ENCODE results near the gene ARHGAP21. TPM values are rescaled to one million over a fixed set of nuclear protein-coding genes. Genes with fewer than 3 reads are reported as not detected.

The ARHGAP21 gene
- total RNA-seq, 1 experiment from 2014 or later, result 29.5 TPM

DNA sequence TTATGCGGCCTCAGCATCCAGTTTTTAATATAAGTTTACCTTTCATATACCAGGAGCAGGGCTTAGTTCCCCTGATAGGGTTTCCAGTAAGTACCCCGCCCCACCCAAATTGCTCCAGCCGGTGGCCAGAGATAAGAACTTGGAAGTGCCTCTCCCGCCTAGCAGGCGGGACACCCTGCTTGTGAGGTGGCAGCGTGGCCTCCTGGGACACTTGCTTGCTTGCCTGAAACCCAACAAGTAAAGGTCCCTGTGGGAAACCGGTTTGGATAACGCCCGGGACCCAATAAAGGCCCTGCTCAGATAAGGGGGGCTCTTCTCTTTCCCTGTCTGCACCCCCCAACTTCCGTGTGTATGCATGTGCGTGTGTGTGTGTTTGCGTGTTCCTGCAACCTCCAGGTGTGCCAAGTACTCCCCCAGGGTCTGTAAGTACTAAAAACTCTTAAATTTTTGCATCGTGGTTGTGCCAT, 154.3 kb downstream of the ARHGAP21 start:
- in situ Hi-C loops (cut with HindIII; ENCODE audit: low pct_unique_long_range_greater_than_20kb, low sequenced_read_pairs), result no loop called here
- DNase-seq (ENCODE audit: low read depth), result no peak

GRCh38 chr10:24568042-24568441, 155.6 kb downstream of the ARHGAP21 start:
- no peak for DNase-seq (ENCODE audit: low read depth)
- in situ Hi-C loops (cut with HindIII; ENCODE audit: low pct_unique_long_range_greater_than_20kb, low sequenced_read_pairs), result no loop called here

DNA sequence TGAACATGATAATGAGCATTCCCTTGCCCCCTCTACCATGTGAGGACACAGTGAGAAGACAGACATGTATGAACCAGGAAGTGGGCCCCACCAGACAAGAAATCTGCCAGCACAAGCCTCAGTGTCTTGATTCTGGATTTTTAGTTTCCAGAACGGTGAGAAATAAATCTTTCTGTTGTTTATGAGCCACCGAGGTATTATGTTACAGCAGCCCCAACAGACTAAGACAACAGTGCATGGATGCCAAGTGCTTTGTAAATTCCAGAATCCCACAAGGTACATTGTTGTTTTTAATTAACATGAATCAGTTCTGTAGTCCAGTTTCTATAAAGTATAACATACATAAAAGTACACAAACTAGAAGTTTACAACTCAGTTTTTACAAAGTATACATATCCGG, 162.2 kb downstream of the ARHGAP21 start:
- no peak for DNase-seq (ENCODE audit: low read depth)
- in situ Hi-C loops (cut with HindIII; ENCODE audit: low pct_unique_long_range_greater_than_20kb, low sequenced_read_pairs), result no loop called here

DNA sequence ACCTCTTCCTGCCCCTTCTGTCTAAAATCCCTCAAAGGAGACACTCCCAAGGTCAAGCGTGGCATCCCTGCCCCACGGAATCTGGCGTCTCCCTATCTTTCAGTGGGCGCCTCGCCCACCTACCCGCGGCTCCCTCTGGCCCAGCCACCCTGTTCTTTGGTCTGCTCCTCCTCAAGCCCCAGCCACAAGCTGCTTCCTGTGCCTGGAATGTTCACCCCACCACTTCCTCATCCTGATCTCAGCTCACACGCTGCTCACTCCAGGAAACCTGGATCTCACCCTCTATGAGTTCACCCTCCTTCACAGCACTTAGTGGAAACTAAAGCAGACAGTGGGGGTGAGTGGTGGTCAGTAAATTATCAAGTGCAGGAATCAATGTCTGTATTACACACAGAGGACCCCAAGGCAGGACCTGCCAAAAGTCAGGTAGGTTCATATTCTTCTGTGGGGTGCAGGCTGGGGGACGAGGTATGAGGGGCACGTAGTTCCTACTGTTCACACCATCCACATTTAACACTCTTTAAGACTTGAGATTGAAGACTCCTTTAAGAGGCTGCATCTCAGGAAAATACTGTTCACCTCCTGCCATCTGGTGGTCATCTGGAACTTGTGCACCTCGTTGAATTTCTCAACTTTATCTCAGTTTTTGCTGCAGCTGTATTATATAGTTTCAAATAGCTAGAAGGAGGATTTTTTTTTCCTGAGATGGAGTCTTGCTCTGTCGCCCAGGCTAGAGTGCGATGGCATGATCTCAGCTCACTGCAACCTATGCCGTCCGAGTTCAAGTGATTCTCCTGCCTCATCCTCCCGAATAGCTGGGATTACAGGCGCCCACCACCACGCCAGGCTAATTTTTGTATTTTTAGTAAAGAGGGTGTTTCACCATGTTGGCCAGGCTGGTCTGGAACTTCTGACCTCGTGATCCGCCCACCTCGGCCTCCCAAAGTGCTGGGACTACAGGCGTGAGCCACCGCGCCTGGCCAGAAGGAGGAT, 166.6 kb downstream of the ARHGAP21 start:
- in situ Hi-C loops (cut with HindIII; ENCODE audit: low pct_unique_long_range_greater_than_20kb, low sequenced_read_pairs), result no loop called here

GRCh38 chr10:24556126-24556749, 167.4 kb downstream of the ARHGAP21 start:
- no peak for DNase-seq (ENCODE audit: low read depth)
- in situ Hi-C loops (cut with HindIII; ENCODE audit: low pct_unique_long_range_greater_than_20kb, low sequenced_read_pairs), result no loop called here

More for the DNA sequence above, 166.6 kb downstream of the ARHGAP21 start:
- DNase-seq (ENCODE audit: low read depth), result peak; percentile 26

GRCh38 chr10:24554036-24554435, 169.7 kb downstream of the ARHGAP21 start:
- in situ Hi-C loops (cut with HindIII; ENCODE audit: low pct_unique_long_range_greater_than_20kb, low sequenced_read_pairs), result no loop called here
- DNase-seq (ENCODE audit: low read depth), result no peak

DNA sequence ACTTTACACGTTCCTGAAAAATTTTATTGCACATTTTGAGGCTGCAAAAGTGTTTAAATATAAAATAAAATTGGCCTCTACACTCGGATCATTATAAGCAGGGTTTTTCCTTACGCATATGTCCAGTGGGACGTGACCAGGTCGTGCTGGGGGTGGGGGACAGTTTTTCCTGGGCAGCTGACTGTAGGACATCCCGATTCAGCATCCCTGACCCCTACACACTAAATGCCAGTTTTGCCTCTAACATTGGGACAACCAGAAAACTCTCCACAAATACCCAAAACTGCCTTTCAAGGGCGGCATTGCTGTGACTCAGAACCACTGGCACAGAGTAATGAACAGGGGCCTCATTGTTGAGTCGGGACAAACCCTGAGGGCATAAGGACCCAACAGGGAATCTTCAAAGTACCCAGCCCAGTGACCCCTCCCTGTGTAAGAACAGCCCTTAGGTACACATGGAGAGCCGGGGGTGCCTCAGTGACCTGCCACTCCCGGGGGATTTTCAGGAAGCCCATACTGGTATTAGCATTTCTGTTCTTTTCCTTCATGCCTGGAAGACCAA, 170.6 kb downstream of the ARHGAP21 start:
- DNase-seq (ENCODE audit: low read depth), result no peak
- in situ Hi-C loops (cut with HindIII; ENCODE audit: low pct_unique_long_range_greater_than_20kb, low sequenced_read_pairs), result no loop called here

DNA sequence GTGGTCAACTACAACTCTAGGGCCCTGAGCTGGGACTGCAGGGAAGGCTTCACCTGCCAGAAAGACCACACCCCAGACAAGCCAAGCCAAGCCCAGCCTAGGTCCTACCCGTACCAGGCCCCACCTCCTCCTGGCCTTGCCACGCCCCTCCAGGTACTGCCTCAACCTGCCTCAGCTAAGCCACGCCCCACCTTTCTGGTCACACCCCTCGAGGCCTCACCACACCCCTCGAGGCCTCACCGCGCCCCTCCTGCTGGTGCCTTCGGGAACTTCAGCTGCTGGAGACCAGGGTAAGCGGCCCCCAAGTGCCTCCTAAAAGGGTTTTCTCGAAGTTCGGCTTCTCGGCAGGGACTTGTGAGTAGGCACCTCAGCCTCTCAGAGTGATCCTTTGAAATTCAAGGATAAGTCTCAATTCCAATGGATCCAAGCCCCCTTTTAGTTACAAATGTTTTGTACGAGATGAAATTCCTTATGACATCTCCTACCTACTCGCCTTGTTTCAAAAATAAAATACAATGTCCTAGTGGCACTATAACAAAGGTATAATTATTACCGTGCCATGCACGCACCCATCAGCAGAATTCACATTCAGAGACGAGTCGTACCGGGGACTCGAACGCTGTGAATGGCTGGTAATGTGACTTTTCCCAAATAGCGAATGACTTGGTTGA, 171.2 kb downstream of the ARHGAP21 start:
- in situ Hi-C loops (cut with HindIII; ENCODE audit: low pct_unique_long_range_greater_than_20kb, low sequenced_read_pairs), result no loop called here
- DNase-seq (ENCODE audit: low read depth), result no peak

DNA sequence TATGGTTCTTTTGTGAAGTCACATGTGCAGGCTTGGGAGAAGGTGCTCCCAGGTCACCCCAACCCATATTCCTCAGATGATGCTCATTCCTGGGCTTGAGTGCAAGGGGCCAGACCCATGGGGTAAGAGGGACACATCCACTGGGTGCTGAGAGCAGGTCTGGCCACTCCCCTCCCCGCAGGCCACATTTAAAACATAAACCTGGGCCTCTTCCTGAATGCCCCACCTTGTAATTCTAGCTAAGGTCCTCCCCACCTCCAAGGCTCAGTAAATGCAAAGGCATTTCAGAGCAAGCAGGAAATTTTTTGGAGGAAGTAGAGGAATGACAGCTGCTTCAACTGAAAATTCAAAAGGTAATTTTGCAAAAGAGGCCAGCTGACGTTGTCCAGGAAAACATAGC, 172.5 kb downstream of the ARHGAP21 start:
- no peak for DNase-seq (ENCODE audit: low read depth)
- in situ Hi-C loops (cut with HindIII; ENCODE audit: low pct_unique_long_range_greater_than_20kb, low sequenced_read_pairs), result no loop called here

GRCh38 chr10:24550680-24551079, 173.0 kb downstream of the ARHGAP21 start:
- no peak for DNase-seq (ENCODE audit: low read depth)
- in situ Hi-C loops (cut with HindIII; ENCODE audit: low pct_unique_long_range_greater_than_20kb, low sequenced_read_pairs), result no loop called here

DNA sequence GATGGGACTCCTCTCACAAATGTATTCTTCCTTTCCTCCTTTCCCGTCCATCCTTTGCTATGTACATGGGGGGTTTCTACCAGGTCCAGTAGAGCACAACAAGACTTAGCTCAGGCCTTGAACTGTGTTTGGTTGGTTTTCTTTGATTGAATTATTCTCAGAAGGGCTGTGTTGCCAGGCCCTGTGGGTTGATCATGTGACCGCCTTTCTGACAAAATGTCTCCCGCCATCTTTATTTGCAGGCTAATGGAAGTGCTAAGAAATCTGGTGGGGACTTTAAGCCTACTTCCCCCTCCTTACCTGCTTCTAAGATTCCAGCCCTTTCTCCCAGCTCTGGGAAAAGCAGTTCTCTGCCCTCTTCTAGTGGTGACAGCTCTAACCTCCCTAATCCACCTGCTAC, 178.1 kb downstream of the ARHGAP21 start:
- no peak for DNase-seq (ENCODE audit: low read depth)
- in situ Hi-C loops (cut with HindIII; ENCODE audit: low pct_unique_long_range_greater_than_20kb, low sequenced_read_pairs), result no loop called here

DNA sequence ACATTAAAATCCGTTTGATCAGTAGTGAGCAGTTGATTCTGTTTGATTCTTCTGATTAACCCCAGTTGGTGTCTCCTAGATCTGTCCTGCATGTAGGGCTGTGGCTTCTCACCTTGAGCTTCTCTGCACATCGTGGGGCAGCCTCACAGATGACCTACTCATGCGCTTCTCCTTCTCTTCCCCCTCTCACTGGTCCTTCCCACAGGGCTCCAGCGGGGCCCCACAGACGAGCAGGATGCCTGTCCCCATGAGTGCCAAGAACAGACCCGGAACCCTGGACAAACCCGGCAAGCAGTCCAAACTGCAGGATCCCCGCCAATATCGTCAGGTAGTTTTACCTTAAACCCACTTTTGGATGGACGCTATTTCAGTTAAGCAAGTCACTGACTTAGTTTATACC, 178.9 kb downstream of the ARHGAP21 start:
- in situ Hi-C loops (cut with HindIII; ENCODE audit: low pct_unique_long_range_greater_than_20kb, low sequenced_read_pairs), result no loop called here

DNA sequence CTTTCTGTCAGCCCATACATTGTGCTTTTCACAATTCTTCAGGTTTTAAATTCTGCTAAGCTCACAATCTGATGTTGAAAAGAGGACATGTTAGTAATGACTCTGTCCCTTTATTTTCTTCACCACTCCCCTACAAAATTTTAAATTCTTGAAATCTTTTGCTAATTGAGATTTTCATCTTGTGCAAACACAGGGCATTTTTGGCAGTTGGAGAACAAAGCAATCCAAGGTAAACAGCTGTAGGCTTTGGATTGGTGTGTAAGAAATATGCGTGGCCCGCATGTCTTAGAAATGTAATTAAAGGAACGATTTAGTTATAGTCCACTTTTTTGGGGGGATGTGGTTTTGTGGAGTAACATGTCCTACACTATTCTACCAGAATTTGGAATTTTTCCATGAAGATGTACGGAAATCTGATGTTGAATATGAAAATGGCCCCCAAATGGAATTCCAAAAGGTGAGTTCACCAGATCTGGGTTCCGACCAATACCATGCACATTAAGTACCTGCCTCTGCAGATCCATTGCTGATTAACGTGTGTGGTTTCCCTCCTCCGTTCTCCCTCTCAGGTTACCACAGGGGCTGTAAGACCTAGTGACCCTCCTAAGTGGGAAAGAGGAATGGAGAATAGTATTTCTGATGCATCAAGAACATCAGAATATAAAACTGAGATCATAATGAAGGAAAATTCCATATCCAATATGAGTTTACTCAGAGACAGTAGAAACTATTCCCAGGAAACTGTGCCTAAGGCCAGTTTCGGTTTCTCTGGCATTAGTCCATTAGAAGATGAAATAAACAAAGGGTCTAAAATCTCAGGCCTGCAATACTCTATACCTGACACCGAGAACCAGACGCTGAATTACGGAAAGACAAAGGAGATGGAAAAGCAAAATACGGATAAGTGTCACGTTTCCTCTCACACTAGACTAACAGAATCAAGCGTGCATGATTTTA, 181.1 kb downstream of the ARHGAP21 start:
- DNase-seq (ENCODE audit: low read depth), result no peak
- in situ Hi-C loops (cut with HindIII; ENCODE audit: low pct_unique_long_range_greater_than_20kb, low sequenced_read_pairs), result no loop called here

More for the DNA sequence above, 178.9 kb downstream of the ARHGAP21 start:
- no peak for DNase-seq (ENCODE audit: low read depth)

DNA sequence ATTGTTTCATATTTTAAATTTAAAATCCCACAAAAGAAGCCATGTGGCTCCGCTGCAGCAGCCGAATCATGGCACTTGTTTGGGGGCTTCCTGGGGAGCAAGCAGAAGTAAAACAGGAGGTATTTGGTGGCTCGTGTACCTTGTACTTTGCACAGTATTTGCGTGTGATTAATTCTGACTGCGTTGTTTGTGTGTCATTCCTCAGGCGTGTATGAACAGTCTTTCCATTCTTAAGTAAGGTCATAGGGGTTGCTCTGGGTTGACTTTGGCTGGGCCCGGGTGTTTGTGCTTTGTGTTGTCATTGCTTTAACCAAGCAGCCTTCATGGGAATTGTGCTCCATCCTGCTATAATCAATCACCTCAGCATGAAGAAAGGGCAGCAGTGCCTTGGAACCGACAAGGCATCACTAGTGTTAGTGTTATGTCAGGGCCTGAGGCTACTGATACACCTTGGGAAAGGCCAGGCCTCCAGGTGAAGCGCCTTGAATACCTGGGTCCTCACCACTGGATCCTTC, 182.4 kb downstream of the ARHGAP21 start:
- DNase-seq (ENCODE audit: low read depth), result no peak
- in situ Hi-C loops (cut with HindIII; ENCODE audit: low pct_unique_long_range_greater_than_20kb, low sequenced_read_pairs), result no loop called here

- no peak for DNase-seq (ENCODE audit: low read depth)
- in situ Hi-C loops (cut with HindIII; ENCODE audit: low pct_unique_long_range_greater_than_20kb, low sequenced_read_pairs), result no loop called here
These were observed 187.1 kb downstream of the ARHGAP21 start for GRCh38 chr10:24536636-24537035.

DNA sequence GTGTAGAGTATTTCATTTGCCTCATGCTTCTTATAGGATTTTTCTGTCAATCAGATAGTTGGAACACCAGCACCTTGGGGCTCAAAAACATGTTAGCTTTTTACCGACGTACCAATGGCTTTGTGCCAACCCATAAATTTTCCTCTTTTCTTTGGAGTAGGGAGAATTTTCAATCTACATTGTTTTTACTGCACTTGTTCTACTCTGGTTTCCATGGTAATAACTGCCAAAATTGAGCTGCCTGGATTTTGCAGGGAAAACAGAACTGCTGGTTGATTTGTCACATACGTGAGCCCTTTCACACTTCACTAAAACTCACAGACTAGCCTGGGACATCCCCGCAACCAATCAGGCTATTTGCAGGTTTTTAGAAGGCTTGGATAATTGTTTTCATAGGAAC, 189.7 kb downstream of the ARHGAP21 start:
- in situ Hi-C loops (cut with HindIII; ENCODE audit: low pct_unique_long_range_greater_than_20kb, low sequenced_read_pairs), result no loop called here
- no peak for DNase-seq (ENCODE audit: low read depth)
